CD4-positive, alpha-beta T cell treated with Interferon alpha-2 for 1 hour (primary cell): ENCODE measurements around the gene ROS1.

Experiments
- DNase-seq, 2 donors: peaks; one replicate each; pipeline ENCODE4 v3.0.0-alpha.2; 2020 to 2022

ROS1 gene

GRCh38 chr6:117440706-117441525, 15.2 kb upstream of the ROS1 start:
- no peak for DNase-seq

- DNase-seq: no peak
Observed at GRCh38 chr6:117432273-117432672, 6.5 kb upstream of the ROS1 start.

GRCh38 chr6:117423754-117424153, 2.0 kb downstream of the ROS1 start:
- no peak for DNase-seq

- no peak for DNase-seq
Observed at GRCh38 chr6:117418320-117418719, 7.4 kb downstream of the ROS1 start.

- DNase-seq: no peak
Observed at GRCh38 chr6:117417851-117418250, 7.9 kb downstream of the ROS1 start.

- DNase-seq: no peak
Observed at GRCh38 chr6:117414770-117415169, 11.0 kb downstream of the ROS1 start.

- DNase-seq: no peak
Observed at GRCh38 chr6:117411474-117411873, 14.3 kb downstream of the ROS1 start.

- no peak for DNase-seq
Observed at GRCh38 chr6:117409863-117410262, 15.9 kb downstream of the ROS1 start.

GRCh38 chr6:117409420-117409819, 16.3 kb downstream of the ROS1 start:
- no peak for DNase-seq

GRCh38 chr6:117404548-117404947, 21.2 kb downstream of the ROS1 start:
- no peak for DNase-seq

GRCh38 chr6:117401799-117402198, 23.9 kb downstream of the ROS1 start:
- DNase-seq: no peak

GRCh38 chr6:117399924-117400323, 25.8 kb downstream of the ROS1 start:
- DNase-seq: no peak

- no peak for DNase-seq
Observed at GRCh38 chr6:117399126-117399525, 26.6 kb downstream of the ROS1 start.

- DNase-seq: no peak
Observed at GRCh38 chr6:117397536-117398227, 28.1 kb downstream of the ROS1 start.

GRCh38 chr6:117396228-117396627, 29.5 kb downstream of the ROS1 start:
- DNase-seq: no peak

GRCh38 chr6:117395164-117395563, 30.6 kb downstream of the ROS1 start:
- DNase-seq: no peak

GRCh38 chr6:117393045-117393444, 32.7 kb downstream of the ROS1 start:
- no peak for DNase-seq

- no peak for DNase-seq
Observed at GRCh38 chr6:117391874-117392583, 33.7 kb downstream of the ROS1 start.

GRCh38 chr6:117389227-117390057, 36.3 kb downstream of the ROS1 start:
- DNase-seq: no peak

GRCh38 chr6:117387454-117387974, 38.2 kb downstream of the ROS1 start:
- DNase-seq: no peak

GRCh38 chr6:117384659-117385058, 41.1 kb downstream of the ROS1 start:
- DNase-seq: no peak

GRCh38 chr6:117381749-117382148, 44.0 kb downstream of the ROS1 start:
- no peak for DNase-seq

- DNase-seq: no peak
Observed at GRCh38 chr6:117380298-117380697, 45.4 kb downstream of the ROS1 start.
